PC-3 (cell line): ENCODE measurements around the gene SMIM13.

Experiments used
- CTCF ChIP-seq: fragments of 300-600 bp; sonication (generic); conservative IDR thresholded peaks from 2 replicates; pipeline ENCODE4 v1.5.1; 2017; ENCODE audit warnings: antibody characterized with exemption, low read depth, mild to moderate bottlenecking, low read length
- EZH2 ChIP-seq: fragments of 300-600 bp; sonication (generic); IDR thresholded peaks from one replicate; pipeline ENCODE4 v1.6.1; 2017; ENCODE audit warnings: antibody characterized with exemption, mild to moderate bottlenecking, low read length; ENCODE audit not compliant: unreplicated experiment

GRCh38 chr6:11122380-11122779 is 28.7 kb downstream of the SMIM13 start:
- TF ChIP-seq EZH2: no peak
- TF ChIP-seq CTCF: no peak
